GM12878 (cell line): ENCODE results near the gene UAP1. TPM values are rescaled to one million over a fixed set of nuclear protein-coding genes. Genes with fewer than 3 reads are reported as not detected.
A peak's percentile ranks its signal among the peaks of the same experiment; 100 is the strongest.

Experiments
- ATAC-seq: fragments of 200-7000 bp; cut with Tn5 transposase; 3 replicates; pipeline ENCODE4 v1.9.1; 2020; ENCODE audit warnings: mild to moderate bottlenecking, moderate library complexity
- BruUV-seq: library from RNA; stranded (reverse); fragments of 400-500 nt; replicated peaks from 2 replicates; lab custom pipeline; 2021; lab: Mats Ljungman, UMichigan
- CTCF ChIA-PET: fragments of 300-600 bp; sonication (Branson Sonifier 250); formaldehyde crosslinking; extraction: SDS; loops from one replicate; lab custom pipeline; 2021; ENCODE audit warnings: inconsistent platforms; lab: Yijun Ruan, JAX
- POLR2A ChIA-PET: fragments of 350-600 bp; formaldehyde crosslinking; extraction: SDS; loops from one replicate; lab custom pipeline; 2021; ENCODE audit warnings: inconsistent platforms; lab: Charles Lee
- RAD21 ChIA-PET: fragments of 300-600 bp; sonication (Branson Sonifier 250); formaldehyde crosslinking; loops from one replicate; lab custom pipeline; 2023; ENCODE audit warnings: antibody characterized with exemption; ENCODE audit not compliant: unreplicated experiment; lab: Charles Lee
- SMC1A ChIA-PET: fragments of 300-600 bp; sonication (Branson Sonifier 250); formaldehyde crosslinking; loops from one replicate; lab custom pipeline; 2023; ENCODE audit not compliant: unreplicated experiment, uncharacterized antibody; lab: Charles Lee
- DNase-seq: peaks from one replicate; pipeline ENCODE4 v3.0.0-alpha.2; 2011; ENCODE audit warnings: low read depth, low spot score
- FAIRE-seq: peaks from 3 replicates; lab custom pipeline; 2011; peaks lifted over from hg19 to GRCh38; lab: Jason Lieb, UNC
- H2AFZ ChIP-seq: 2 replicates; pipeline ENCODE4 v1.6.0; 2011; ENCODE audit warnings: low read depth, low read length, control low read depth; ENCODE audit not compliant: control insufficient read depth
- H3K27ac ChIP-seq: 2 replicates; pipeline ENCODE4 v1.5.1; 2011; ENCODE audit warnings: control low read depth; ENCODE audit not compliant: control insufficient read depth, insufficient read depth
- H3K27me3 ChIP-seq, 2 experiments: replicated peaks in 1 of 2; 2 replicates each; pipeline versions ENCODE4 v1.6.0 to v1.6.1; 2011; ENCODE audit warnings: low read length in 1 of 2; ENCODE audit not compliant: control insufficient read depth in 2 of 2, insufficient read depth in 2 of 2
- H3K36me3 ChIP-seq, 2 experiments: 2 replicates each; pipeline ENCODE4 v1.5.1; 2011; ENCODE audit warnings: low read length in 1 of 2; ENCODE audit not compliant: control insufficient read depth in 2 of 2, insufficient read depth in 2 of 2
- H3K4me1 ChIP-seq: 2 replicates; pipeline ENCODE4 v1.6.1; 2011; ENCODE audit warnings: mild to moderate bottlenecking, low read length, moderate library complexity, mixed read lengths; ENCODE audit not compliant: control insufficient read depth, insufficient read depth
- H3K4me2 ChIP-seq: 2 replicates; pipeline ENCODE4 v1.6.0; 2011; ENCODE audit warnings: control low read depth; ENCODE audit not compliant: control insufficient read depth, insufficient read depth
- H3K4me3 ChIP-seq: fragments of 200-600 bp; sonication (generic); 2 replicates; pipeline ENCODE4 v1.5.1; 2016
- H3K79me2 ChIP-seq: 2 replicates; pipeline ENCODE4 v1.6.0; 2011; ENCODE audit warnings: low read length; ENCODE audit not compliant: control insufficient read depth, insufficient read depth
- H3K9ac ChIP-seq: 2 replicates; pipeline ENCODE4 v1.8.0; 2011; ENCODE audit warnings: low read length, control low read depth, mixed read lengths; ENCODE audit not compliant: control insufficient read depth, insufficient read depth
- H3K9me3 ChIP-seq: replicated peaks from 3 replicates; pipeline ENCODE4 v1.5.1; 2011; ENCODE audit warnings: mild to moderate bottlenecking, low read length; ENCODE audit not compliant: control insufficient read depth, insufficient read depth
- H4K20me1 ChIP-seq: 2 replicates; pipeline ENCODE4 v1.6.0; 2011; ENCODE audit not compliant: control insufficient read depth, insufficient read depth
- CBX5 ChIP-seq: sonication (generic); IDR thresholded peaks from 2 replicates; pipeline ENCODE4 v1.6.1; 2016; ENCODE audit warnings: low read depth, moderate library complexity, mild to moderate bottlenecking, inconsistent platforms
- CHD1 ChIP-seq: IDR thresholded peaks from 2 replicates; pipeline ENCODE4 v1.6.1; 2012; ENCODE audit warnings: low read depth, low read length, improper control_type of control experiment
- HDGF ChIP-seq: fragments of 450-650 bp; IDR thresholded peaks from 2 replicates; pipeline ENCODE4 v1.6.1; 2016; ENCODE audit warnings: antibody characterized with exemption
- NFYB ChIP-seq: IDR thresholded peaks from 2 replicates; pipeline ENCODE4 v1.6.1; 2011; ENCODE audit warnings: low read depth, mild to moderate bottlenecking, low read length, improper control_type of control experiment, moderate library complexity; ENCODE audit not compliant: insufficient read depth
- RAD51 ChIP-seq: fragments of 450-650 bp; IDR thresholded peaks from 2 replicates; pipeline ENCODE4 v1.6.1; 2016; ENCODE audit warnings: moderate library complexity, mild to moderate bottlenecking, inconsistent platforms
- RUNX3 ChIP-seq: IDR thresholded peaks from 2 replicates; pipeline ENCODE4 v1.6.1; 2012; ENCODE audit warnings: low read length, inconsistent platforms
- SRF ChIP-seq, 2 experiments: IDR thresholded peaks; 2 replicates each; pipeline ENCODE4 v1.6.1; 2011; ENCODE audit warnings: low read depth in 2 of 2, low read length in 2 of 2, mild to moderate bottlenecking in 1 of 2, moderate library complexity in 1 of 2
- WGBS: methylation state at CpG from one replicate; pipeline ENCODE4 v1.1.6; 2016; ENCODE audit warnings: low lambda C conversion rate; ENCODE audit not compliant: insufficient replicate concordance, insufficient coverage; ENCODE audit errors: missing lambda C conversion rate; 5-methylcytosine and 5-hydroxymethylcytosine counted together
- in situ Hi-C: fragments of 300-500 bp; cut with MboI; formaldehyde crosslinking; loops from 9 replicates; pipeline ENCODE4 v1.14.3; 2018; ENCODE audit warnings: mixed read lengths
- intact Hi-C: fragments of 100-400 bp; cut with micrococcal nuclease; formaldehyde crosslinking; loops from one replicate; pipeline ENCODE4 v1.14.2; 2022; ENCODE audit not compliant: unreplicated experiment
- polyA plus RNA-seq, 11 experiments: library from polyadenylated mRNA; depleted of rRNA in 4 of 11; unstranded in 6 of 11; stranded (reverse) in 5 of 11; fragments of >200 nt; fragmentation: Nextera tagmentation in 4 of 11; fragmentation: Illumina TruSeq in 1 of 11; extraction: Ambion mirVana in 4 of 11; extraction: Trizol in 1 of 11; gene quantifications; 1 replicate in 1 of 11; 2 replicates in 10 of 11; pipeline versions ENCODE4 v1.2.1 to v1.2.3, GENCODE V29; 2011 to 2016; ENCODE audit warnings: inconsistent platforms in 2 of 11, missing spikeins in 2 of 11, low read depth in 1 of 11
- total RNA-seq, 4 experiments: library from RNA; depleted of rRNA in 3 of 4; stranded (reverse); fragments of >200 nt in 3 of 4; fragmentation: Illumina TruSeq in 1 of 4; extraction: Trizol in 1 of 4; gene quantifications; 2 replicates each; pipeline versions ENCODE4 v1.2.1 to v1.2.3, GENCODE V29; 2013 to 2021
- TF ChIP-seq, protein P1 (sequence below): fragments of 450-650 bp; IDR thresholded peaks from 2 replicates; pipeline ENCODE4 v1.6.1; 2018; ENCODE audit warnings: borderline replicate concordance, mild to moderate bottlenecking; ENCODE audit not compliant: partially characterized antibody
- TF ChIP-seq, protein P2 (sequence below): fragments of 450-650 bp; formaldehyde crosslinking; IDR thresholded peaks from 2 replicates; pipeline ENCODE4 v1.5.0; 2022; ENCODE audit warnings: mild to moderate bottlenecking, missing genetic modification characterization
- TF ChIP-seq, protein P3 (sequence below): fragments of 450-650 bp; IDR thresholded peaks from 2 replicates; pipeline ENCODE4 v1.6.1; 2017; ENCODE audit warnings: low read depth, mild to moderate bottlenecking, moderate library complexity
- TF ChIP-seq, protein P4 (sequence below): IDR thresholded peaks from 2 replicates; pipeline ENCODE4 v1.6.1; 2012; ENCODE audit warnings: low read length, inconsistent platforms
- TF ChIP-seq, protein P5 (sequence below): fragments of 450-650 bp; IDR thresholded peaks from 2 replicates; pipeline ENCODE4 v1.6.1; 2016; ENCODE audit warnings: mild to moderate bottlenecking

UAP1 gene
- total and polyA plus RNA-seq, 10 of the 15 experiments (the other 5 are each of a cell fraction or from before 2014, with no cell fraction given): 19.2 to 43.0 (median 30.7) TPM

DNA sequence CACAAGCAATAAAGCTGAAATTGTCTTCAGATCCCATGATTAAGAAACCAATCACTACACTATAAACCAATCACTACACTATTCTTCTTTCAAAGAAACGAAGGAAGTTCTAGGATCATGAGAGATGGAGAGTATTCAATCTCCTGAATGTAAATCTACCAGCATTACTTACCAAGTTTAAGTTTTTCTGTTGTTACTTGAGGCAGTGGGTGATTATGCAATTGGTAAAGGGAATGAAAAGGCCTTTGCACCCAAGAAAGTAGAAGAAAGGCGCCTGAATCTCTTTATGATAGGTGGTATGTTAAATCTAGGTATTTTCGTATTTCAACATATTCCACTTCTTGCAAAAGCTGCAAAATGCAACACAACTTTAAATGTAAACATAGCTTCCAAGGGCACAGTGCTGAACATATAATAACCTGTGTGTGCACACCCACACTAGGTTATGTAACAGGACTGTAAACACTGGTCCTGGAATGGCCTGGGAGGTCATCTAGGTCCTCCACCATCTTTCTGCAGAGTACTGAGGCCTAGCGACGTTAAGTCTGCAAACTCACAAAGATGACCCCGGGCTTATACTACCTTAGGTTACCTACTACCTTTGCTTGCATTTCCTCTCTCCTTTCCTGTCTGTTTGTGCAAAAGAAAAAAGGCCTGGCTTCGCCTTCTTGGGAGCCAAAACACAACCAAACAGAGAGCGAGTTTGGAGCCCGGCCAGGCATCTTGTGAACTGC, 1.1 kb upstream of the UAP1 start:
- Histone ChIP-seq H4K20me1 (no peaks in the 10 kb centered on the region), H3K9ac (peak overlapping the region; percentile 79), H2AFZ (peak overlapping the region; percentile 92), H3K79me2 (peaks cover 22% of the 10 kb centered on the region), H3K9me3 (no peaks in the 10 kb centered on the region; the same call in 2 of the 3 replicates), H3K36me3 (no peaks in the 10 kb centered on the region), H3K4me1 (no peaks in the 10 kb centered on the region; the same call in 1 of the 2 replicates), H3K27ac (peak overlapping the region; percentile 61), H3K4me3 (peak overlapping the region; percentile 81), H3K4me2 (peak overlapping the region; percentile 82), H3K27me3 (no peaks in the 10 kb centered on the region)
- DNase-seq (no peak), ATAC-seq (no peak), FAIRE-seq (no peak)
- ChIA-PET POLR2A (interaction anchor here (1.4 kb wide), 1 partner anchor 7 kb away, joined by 4 read pairs; no protein-coding TSS in a partner anchor), CTCF (interaction anchor here (1.6 kb wide), 1 partner anchor 9 kb away, joined by 4 read pairs; no protein-coding TSS in a partner anchor), RAD21 (no interaction called here), SMC1A (interaction anchor here (1.0 to 1.8 kb wide), 4 partner anchors 8 to 39 kb away, joined by 3 to 4 read pairs (median 4); no protein-coding TSS in a partner anchor)
- 71% methylated on average over 9 of the region's 9 CpGs for WGBS
- intact Hi-C loops: no loop called here
- TSS peak; percentile 83 for BruUV-seq
- in situ Hi-C loops: no loop called here
- TF ChIP-seq NFYB (no peak), HDGF (no peak), RUNX3 (no peak), CHD1 (no peak), SRF (IDR thresholded peaks at IDR 0.05; ENCODE audit: low read depth in 2 of 2, low read length in 2 of 2) (no peak), CBX5 (no peak), RAD51 (no peak)
- TF ChIP-seq, protein P1, sequence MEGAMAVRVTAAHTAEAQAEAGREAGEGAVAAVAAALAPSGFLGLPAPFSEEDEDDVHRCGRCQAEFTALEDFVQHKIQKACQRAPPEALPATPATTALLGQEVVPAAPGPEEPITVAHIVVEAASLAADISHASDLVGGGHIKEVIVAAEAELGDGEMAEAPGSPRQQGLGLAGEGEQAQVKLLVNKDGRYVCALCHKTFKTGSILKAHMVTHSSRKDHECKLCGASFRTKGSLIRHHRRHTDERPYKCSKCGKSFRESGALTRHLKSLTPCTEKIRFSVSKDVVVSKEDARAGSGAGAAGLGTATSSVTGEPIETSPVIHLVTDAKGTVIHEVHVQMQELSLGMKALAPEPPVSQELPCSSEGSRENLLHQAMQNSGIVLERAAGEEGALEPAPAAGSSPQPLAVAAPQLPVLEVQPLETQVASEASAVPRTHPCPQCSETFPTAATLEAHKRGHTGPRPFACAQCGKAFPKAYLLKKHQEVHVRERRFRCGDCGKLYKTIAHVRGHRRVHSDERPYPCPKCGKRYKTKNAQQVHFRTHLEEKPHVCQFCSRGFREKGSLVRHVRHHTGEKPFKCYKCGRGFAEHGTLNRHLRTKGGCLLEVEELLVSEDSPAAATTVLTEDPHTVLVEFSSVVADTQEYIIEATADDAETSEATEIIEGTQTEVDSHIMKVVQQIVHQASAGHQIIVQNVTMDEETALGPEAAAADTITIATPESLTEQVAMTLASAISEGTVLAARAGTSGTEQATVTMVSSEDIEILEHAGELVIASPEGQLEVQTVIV: no peak
- TF ChIP-seq, protein P2, sequence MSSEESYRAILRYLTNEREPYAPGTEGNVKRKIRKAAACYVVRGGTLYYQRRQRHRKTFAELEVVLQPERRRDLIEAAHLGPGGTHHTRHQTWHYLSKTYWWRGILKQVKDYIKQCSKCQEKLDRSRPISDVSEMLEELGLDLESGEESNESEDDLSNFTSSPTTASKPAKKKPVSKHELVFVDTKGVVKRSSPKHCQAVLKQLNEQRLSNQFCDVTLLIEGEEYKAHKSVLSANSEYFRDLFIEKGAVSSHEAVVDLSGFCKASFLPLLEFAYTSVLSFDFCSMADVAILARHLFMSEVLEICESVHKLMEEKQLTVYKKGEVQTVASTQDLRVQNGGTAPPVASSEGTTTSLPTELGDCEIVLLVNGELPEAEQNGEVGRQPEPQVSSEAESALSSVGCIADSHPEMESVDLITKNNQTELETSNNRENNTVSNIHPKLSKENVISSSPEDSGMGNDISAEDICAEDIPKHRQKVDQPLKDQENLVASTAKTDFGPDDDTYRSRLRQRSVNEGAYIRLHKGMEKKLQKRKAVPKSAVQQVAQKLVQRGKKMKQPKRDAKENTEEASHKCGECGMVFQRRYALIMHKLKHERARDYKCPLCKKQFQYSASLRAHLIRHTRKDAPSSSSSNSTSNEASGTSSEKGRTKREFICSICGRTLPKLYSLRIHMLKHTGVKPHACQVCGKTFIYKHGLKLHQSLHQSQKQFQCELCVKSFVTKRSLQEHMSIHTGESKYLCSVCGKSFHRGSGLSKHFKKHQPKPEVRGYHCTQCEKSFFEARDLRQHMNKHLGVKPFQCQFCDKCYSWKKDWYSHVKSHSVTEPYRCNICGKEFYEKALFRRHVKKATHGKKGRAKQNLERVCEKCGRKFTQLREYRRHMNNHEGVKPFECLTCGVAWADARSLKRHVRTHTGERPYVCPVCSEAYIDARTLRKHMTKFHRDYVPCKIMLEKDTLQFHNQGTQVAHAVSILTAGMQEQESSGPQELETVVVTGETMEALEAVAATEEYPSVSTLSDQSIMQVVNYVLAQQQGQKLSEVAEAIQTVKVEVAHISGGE (CRISPR knock-in tag): no peak
- TF ChIP-seq, protein P3, sequence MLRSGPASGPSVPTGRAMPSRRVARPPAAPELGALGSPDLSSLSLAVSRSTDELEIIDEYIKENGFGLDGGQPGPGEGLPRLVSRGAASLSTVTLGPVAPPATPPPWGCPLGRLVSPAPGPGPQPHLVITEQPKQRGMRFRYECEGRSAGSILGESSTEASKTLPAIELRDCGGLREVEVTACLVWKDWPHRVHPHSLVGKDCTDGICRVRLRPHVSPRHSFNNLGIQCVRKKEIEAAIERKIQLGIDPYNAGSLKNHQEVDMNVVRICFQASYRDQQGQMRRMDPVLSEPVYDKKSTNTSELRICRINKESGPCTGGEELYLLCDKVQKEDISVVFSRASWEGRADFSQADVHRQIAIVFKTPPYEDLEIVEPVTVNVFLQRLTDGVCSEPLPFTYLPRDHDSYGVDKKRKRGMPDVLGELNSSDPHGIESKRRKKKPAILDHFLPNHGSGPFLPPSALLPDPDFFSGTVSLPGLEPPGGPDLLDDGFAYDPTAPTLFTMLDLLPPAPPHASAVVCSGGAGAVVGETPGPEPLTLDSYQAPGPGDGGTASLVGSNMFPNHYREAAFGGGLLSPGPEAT: no peak
- TF ChIP-seq, protein P4, sequence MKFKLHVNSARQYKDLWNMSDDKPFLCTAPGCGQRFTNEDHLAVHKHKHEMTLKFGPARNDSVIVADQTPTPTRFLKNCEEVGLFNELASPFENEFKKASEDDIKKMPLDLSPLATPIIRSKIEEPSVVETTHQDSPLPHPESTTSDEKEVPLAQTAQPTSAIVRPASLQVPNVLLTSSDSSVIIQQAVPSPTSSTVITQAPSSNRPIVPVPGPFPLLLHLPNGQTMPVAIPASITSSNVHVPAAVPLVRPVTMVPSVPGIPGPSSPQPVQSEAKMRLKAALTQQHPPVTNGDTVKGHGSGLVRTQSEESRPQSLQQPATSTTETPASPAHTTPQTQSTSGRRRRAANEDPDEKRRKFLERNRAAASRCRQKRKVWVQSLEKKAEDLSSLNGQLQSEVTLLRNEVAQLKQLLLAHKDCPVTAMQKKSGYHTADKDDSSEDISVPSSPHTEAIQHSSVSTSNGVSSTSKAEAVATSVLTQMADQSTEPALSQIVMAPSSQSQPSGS: no peak
- TF ChIP-seq, protein P5, sequence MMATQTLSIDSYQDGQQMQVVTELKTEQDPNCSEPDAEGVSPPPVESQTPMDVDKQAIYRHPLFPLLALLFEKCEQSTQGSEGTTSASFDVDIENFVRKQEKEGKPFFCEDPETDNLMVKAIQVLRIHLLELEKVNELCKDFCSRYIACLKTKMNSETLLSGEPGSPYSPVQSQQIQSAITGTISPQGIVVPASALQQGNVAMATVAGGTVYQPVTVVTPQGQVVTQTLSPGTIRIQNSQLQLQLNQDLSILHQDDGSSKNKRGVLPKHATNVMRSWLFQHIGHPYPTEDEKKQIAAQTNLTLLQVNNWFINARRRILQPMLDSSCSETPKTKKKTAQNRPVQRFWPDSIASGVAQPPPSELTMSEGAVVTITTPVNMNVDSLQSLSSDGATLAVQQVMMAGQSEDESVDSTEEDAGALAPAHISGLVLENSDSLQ: no peak
